WTC11 (cell line): ENCODE results near the gene SPINDOC.

Experiments
- CBFB ChIP-seq: sonication (generic); formaldehyde crosslinking; IDR thresholded peaks from 2 replicates; pipeline ENCODE4 v1.8.1; 2022; ENCODE audit warnings: mild to moderate bottlenecking, low read depth, missing genetic modification reagents
- CREM ChIP-seq: sonication (generic); formaldehyde crosslinking; IDR thresholded peaks from 2 replicates; pipeline ENCODE4 v1.8.1; 2022; ENCODE audit warnings: mild to moderate bottlenecking, missing genetic modification reagents, moderate library complexity
- CTCF ChIP-seq: fragments of 200-600 bp; IDR thresholded peaks from 2 replicates; pipeline ENCODE4 v1.8.0; 2022; ENCODE audit warnings: antibody characterized with exemption
- ETV6 ChIP-seq: sonication (generic); formaldehyde crosslinking; IDR thresholded peaks from 2 replicates; pipeline ENCODE4 v1.8.1; 2022; ENCODE audit warnings: mild to moderate bottlenecking, missing genetic modification reagents
- HMGXB4 ChIP-seq: sonication (generic); formaldehyde crosslinking; IDR thresholded peaks from 2 replicates; pipeline ENCODE4 v1.8.1; 2023; ENCODE audit warnings: mild to moderate bottlenecking, moderate library complexity, missing genetic modification reagents
- IRF1 ChIP-seq: sonication (generic); formaldehyde crosslinking; IDR thresholded peaks from 2 replicates; pipeline ENCODE4 v1.8.0; 2023; ENCODE audit warnings: missing genetic modification reagents
- NR2C2 ChIP-seq: sonication (generic); formaldehyde crosslinking; IDR thresholded peaks from 2 replicates; pipeline ENCODE4 v1.8.0; 2022; ENCODE audit warnings: mild to moderate bottlenecking, missing genetic modification reagents
- SP1 ChIP-seq: sonication (generic); formaldehyde crosslinking; conservative IDR thresholded peaks from 2 replicates; pipeline ENCODE4 v1.8.1; 2022; ENCODE audit warnings: missing genetic modification reagents

- TF ChIP-seq CTCF (no peak), NR2C2 (no peak), CBFB (CRISPR knock-in tag) (no peak), CREM (CRISPR knock-in tag) (no peak), ETV6 (CRISPR knock-in tag) (no peak), SP1 (no peak), IRF1 (no peak), HMGXB4 (no peak)
These were observed 29.2 kb upstream of the SPINDOC start for GRCh38 chr11:63783925-63784592.
